OCI-LY3 (cell line): ENCODE data around the gene CTNND2.

Experiments used
- CTCF ChIP-seq: fragments of 200-600, 300-600 bp; sonication (generic); IDR thresholded peaks from 2 replicates; pipeline ENCODE4 v1.5.1; 2014; ENCODE audit warnings: antibody characterized with exemption, low read length, low read depth
- EZH2phosphoT487 ChIP-seq: fragments of 200-600 bp; shearing (Covaris generic); IDR thresholded peaks from 2 replicates; pipeline ENCODE4 v1.6.1; 2018; ENCODE audit warnings: antibody characterized with exemption, mixed run types, low read depth

- TF ChIP-seq CTCF (no peak), EZH2phosphoT487 (no peak)
These were observed 454.3 kb downstream of the CTNND2 start for GRCh38 chr5:11449966-11450365.
